ENCODE results near the gene SLC43A2. TPM values are rescaled to one million over a fixed set of nuclear protein-coding genes. Genes with fewer than 3 reads are reported as not detected.
A peak's percentile ranks its signal among the peaks of the same experiment; 100 is the strongest.

Gene SLC43A2
- total and polyA plus RNA-seq, 10 of the 15 experiments (the other 5 are each of a cell fraction or from before 2014, with no cell fraction given): 0.03 to 14.0 (median 5.3) TPM

GRCh38 chr17:1644493-1645206 lies 16.0 kb upstream of the SLC43A2 start (continued):
- TF ChIP-seq HSF1 (IDR thresholded peaks at IDR 0.05; ENCODE audit: low read depth, low read length) (no peak), HDAC2 (IDR thresholded peaks at IDR 0.05) (no peak), EZH2 (IDR thresholded peaks at IDR 0.05; ENCODE audit: borderline replicate concordance, control insufficient read depth, low read depth, low read length) (no peak), KAT2A (conservative IDR thresholded peaks at IDR 0.05; ENCODE audit: control insufficient read depth, low read depth, low read length) (no peak), KDM1A (IDR thresholded peaks at IDR 0.05; ENCODE audit: borderline replicate concordance) (no peak), TBL1XR1 (IDR thresholded peaks at IDR 0.05; ENCODE audit: low read depth, low read length) (no peak; the same call in 1 of the 2 replicates), FOXM1 (IDR thresholded peaks at IDR 0.05; ENCODE audit: low read depth, low read length) (no peak), EED (IDR thresholded peaks at IDR 0.05; ENCODE audit: low read depth) (peak; percentile 90), CHD2 (IDR thresholded peaks at IDR 0.05; ENCODE audit: borderline replicate concordance, low read depth, low read length) (no peak), BRCA1 (IDR thresholded peaks at IDR 0.05; ENCODE audit: low read depth, low read length) (no peak), ZNF592 (IDR thresholded peaks at IDR 0.05) (no peak), FOS (IDR thresholded peaks at IDR 0.05; ENCODE audit: borderline replicate concordance, extremely low read depth, insufficient read length) (no peak), ZBTB11 (CRISPR knock-in tag; IDR thresholded peaks at IDR 0.05) (no peak), SMAD1 (IDR thresholded peaks at IDR 0.05; ENCODE audit: low read depth, partially characterized antibody) (no peak), NR2C1 (IDR thresholded peaks at IDR 0.05) (no peak), MAX (IDR thresholded peaks at IDR 0.05; ENCODE audit: low read depth, low read length) (no peak), MYB (IDR thresholded peaks at IDR 0.05; ENCODE audit: borderline replicate concordance, low read depth, low read length) (no peak), USF1 (IDR thresholded peaks at IDR 0.05; ENCODE audit: borderline replicate concordance, extremely low read length, insufficient read depth, low read depth, low read length) (no peak), NBN (IDR thresholded peaks at IDR 0.05) (no peak), HCFC1 (IDR thresholded peaks at IDR 0.05; ENCODE audit: low read length) (no peak)

All from GM12878 (cell line).